K562 (cell line): ENCODE results near the gene ABHD10.

Experiments used
- BACH1 ChIP-seq: fragments of 200-800 bp; sonication (Bioruptor generic); IDR thresholded peaks from 2 replicates; pipeline ENCODE4 v1.6.1; 2016; ENCODE audit warnings: missing genetic modification characterization, missing compliant biosample characterization
- CGGBP1 ChIP-seq: fragments of 250-450 bp; sonication (Bioruptor Pico); IDR thresholded peaks from 2 replicates; pipeline ENCODE4 v1.9.0; 2021; ENCODE audit warnings: mild to moderate bottlenecking
- CREB1 ChIP-seq, 2 experiments: sonication (generic) in 1 of 2; formaldehyde crosslinking in 1 of 2; IDR thresholded peaks; 2 replicates each; pipeline versions ENCODE4 v1.6.1 to v1.8.0; 2012 to 2022; ENCODE audit warnings: inconsistent platforms in 1 of 2, mild to moderate bottlenecking in 1 of 2, missing genetic modification reagents in 1 of 2, moderate library complexity in 1 of 2
- CTCF ChIP-seq, 3 experiments: IDR thresholded peaks in 2 of 3; conservative IDR thresholded peaks in 1 of 3; 2 replicates each; pipeline ENCODE4 v1.5.1; 2011 to 2012; ENCODE audit warnings: low read length in 3 of 3, mild to moderate bottlenecking in 3 of 3, control low read depth in 2 of 3, improper control_type of control experiment in 1 of 3, inconsistent platforms in 1 of 3, low read depth in 1 of 3, mixed read lengths in 1 of 3, moderate library complexity in 1 of 3; ENCODE audit not compliant: insufficient read depth in 2 of 3
- KDM1A ChIP-seq, 2 experiments: fragments of 450-650 bp; IDR thresholded peaks; 2 replicates each; pipeline ENCODE4 v1.6.1; 2016; ENCODE audit warnings: mild to moderate bottlenecking in 2 of 2
- LEF1 ChIP-seq: fragments of 450-650 bp; IDR thresholded peaks from 2 replicates; pipeline ENCODE4 v1.6.1; 2016; ENCODE audit warnings: mild to moderate bottlenecking
- POLR2A ChIP-seq: fragments of 450-650 bp; conservative IDR thresholded peaks from 2 replicates; pipeline ENCODE4 v1.6.1; 2016
- U2AF1 ChIP-seq: fragments of 200-400 bp; formaldehyde crosslinking; optimal IDR thresholded peaks from 2 replicates; pipeline ENCODE3; 2017; ENCODE audit warnings: mild to moderate bottlenecking, low read depth, low read length, moderate library complexity
- ZBTB34 ChIP-seq: fragments of 250-450 bp; sonication (Bioruptor Pico); IDR thresholded peaks from 2 replicates; pipeline ENCODE4 v1.8.0; 2021; ENCODE audit warnings: mild to moderate bottlenecking, moderate library complexity
- ZNF212 ChIP-seq: fragments of 450-650 bp; formaldehyde crosslinking; IDR thresholded peaks from 2 replicates; pipeline ENCODE4 v1.4.0; 2020; ENCODE audit warnings: mild to moderate bottlenecking

GRCh38 chr3:111972891-111973290 lies 5.9 kb upstream of the ABHD10 start:
- TF ChIP-seq ZBTB34 (CRISPR knock-in tag) (no peak), CTCF (IDR thresholded peaks at IDR 0.05 in 2 of 3, conservative IDR thresholded peaks at IDR 0.05 in 1 of 3; ENCODE audit: insufficient read depth in 2 of 3, low read depth in 1 of 3, low read length in 3 of 3) (no peak), U2AF1 (no peak), POLR2A (no peak), LEF1 (no peak), KDM1A (IDR thresholded peaks at IDR 0.05) (no peak), CGGBP1 (CRISPR knock-in tag) (no peak), BACH1 (tag) (no peak), ZNF212 (CRISPR knock-in tag) (no peak), CREB1 (IDR thresholded peaks at IDR 0.05) (no peak), CREB1 (CRISPR knock-in tag; IDR thresholded peaks at IDR 0.05) (no peak)
